Left ventricle myocardium superior (tissue), 1 donor: ENCODE data around the gene PRRT1. TPM values are rescaled to one million over a fixed set of nuclear protein-coding genes. Genes with fewer than 3 reads are reported as not detected.
"Not testable (repeated sequence)": the region's sequence is repeated elsewhere in the genome, so short reads cannot be mapped to it uniquely, and the experiment has no call there.

Experiments
- ATAC-seq: fragments of 200-7000 bp; cut with Tn5 transposase; one replicate; pipeline ENCODE4 v1.9.1; 2020; ENCODE audit warnings: mild to moderate bottlenecking, moderate library complexity
- DNase-seq: peaks from one replicate; pipeline ENCODE4 v3.0.0-alpha.2; 2020
- intact Hi-C: fragments of 100-400 bp; cut with micrococcal nuclease; formaldehyde crosslinking; loops from one replicate; pipeline ENCODE4 v1.11.0; 2022
- total RNA-seq: library from RNA; stranded (reverse); fragmentation: NEBNext Ultra II Directional; extraction: Animal tissue kit (Norgen Biotek cat#: 25700); gene quantifications from one replicate; pipeline ENCODE4 v1.2.1, GENCODE V29; 2021
- donor health status: DM: no; HTN: yes; CAD: no; lungs with severe emphysema.

PRRT1 gene
- total RNA-seq, 1 donor from 2014 or later = 0.27 TPM

GRCh38 chr6:32156891-32157290 lies 5.2 kb upstream of the PRRT1 start:
- no peak for ATAC-seq
- intact Hi-C loops = no loop called here
- DNase-seq = no peak

GRCh38 chr6:32154514-32155161 lies 2.9 kb upstream of the PRRT1 start:
- ATAC-seq = peak; percentile 70
- peak; percentile 75 for DNase-seq
- intact Hi-C loops = no loop called here

- peak; percentile 91 for ATAC-seq
- intact Hi-C loops = no loop called here
Measured at GRCh38 chr6:32153564-32154513, 2.1 kb upstream of the PRRT1 start, which contains the start of gene PPT2. PPT2 (plus strand) TSS chr6:32154141; CDS start chr6:32154595, 454 bp downstream.

GRCh38 chr6:32152769-32153563 lies 1.2 kb upstream of the PRRT1 start:
- DNase-seq (peak; percentile 46), ATAC-seq (peak; percentile 35)
- intact Hi-C loops = no loop called here

More at GRCh38 chr6:32153564-32154513, 2.1 kb upstream of the PRRT1 start, which contains the start of gene PPT2:
- peak; percentile 92 for DNase-seq

- intact Hi-C loops = no loop called here
- DNase-seq = no peak
- no peak for ATAC-seq
Measured at GRCh38 chr6:32151181-32151862, 417 bp downstream of the PRRT1 start.

- intact Hi-C loops = no loop called here
- DNase-seq (no peak), ATAC-seq (no peak)
Measured at GRCh38 chr6:32149932-32150870, 1.5 kb downstream of the PRRT1 start.

- ATAC-seq = no peak
- intact Hi-C loops = no loop called here
- DNase-seq = no peak
Measured at GRCh38 chr6:32149092-32149755, 2.5 kb downstream of the PRRT1 start.

GRCh38 chr6:32148289-32149091 lies 3.2 kb downstream of the PRRT1 start:
- ATAC-seq (peak; percentile 39), DNase-seq (peak; percentile 76)
- intact Hi-C loops = no loop called here

- no peak for ATAC-seq
- DNase-seq = no peak
- intact Hi-C loops = no loop called here
Measured at GRCh38 chr6:32147401-32148132, 4.2 kb downstream of the PRRT1 start.

GRCh38 chr6:32146687-32147086 lies 5.1 kb downstream of the PRRT1 start:
- intact Hi-C loops = no loop called here
- ATAC-seq = no peak
- no peak for DNase-seq

GRCh38 chr6:32146287-32146686 lies 5.5 kb downstream of the PRRT1 start:
- ATAC-seq (no peak), DNase-seq (no peak)
- intact Hi-C loops = no loop called here

GRCh38 chr6:32144238-32144637 lies 7.5 kb downstream of the PRRT1 start:
- DNase-seq, ATAC-seq, intact Hi-C loops: not testable (repeated sequence)

GRCh38 chr6:32140420-32141046 lies 11.2 kb downstream of the PRRT1 start:
- DNase-seq (no peak), ATAC-seq (no peak)
- intact Hi-C loops = no loop called here

GRCh38 chr6:32139590-32139989 lies 12.1 kb downstream of the PRRT1 start:
- ATAC-seq (no peak), DNase-seq (no peak)
- intact Hi-C loops = no loop called here

- DNase-seq (no peak), ATAC-seq (no peak)
- intact Hi-C loops = no loop called here
Measured at GRCh38 chr6:32137454-32137853, 14.3 kb downstream of the PRRT1 start.
